ENCODE data around the gene FAM53B.

Gene FAM53B

DNA sequence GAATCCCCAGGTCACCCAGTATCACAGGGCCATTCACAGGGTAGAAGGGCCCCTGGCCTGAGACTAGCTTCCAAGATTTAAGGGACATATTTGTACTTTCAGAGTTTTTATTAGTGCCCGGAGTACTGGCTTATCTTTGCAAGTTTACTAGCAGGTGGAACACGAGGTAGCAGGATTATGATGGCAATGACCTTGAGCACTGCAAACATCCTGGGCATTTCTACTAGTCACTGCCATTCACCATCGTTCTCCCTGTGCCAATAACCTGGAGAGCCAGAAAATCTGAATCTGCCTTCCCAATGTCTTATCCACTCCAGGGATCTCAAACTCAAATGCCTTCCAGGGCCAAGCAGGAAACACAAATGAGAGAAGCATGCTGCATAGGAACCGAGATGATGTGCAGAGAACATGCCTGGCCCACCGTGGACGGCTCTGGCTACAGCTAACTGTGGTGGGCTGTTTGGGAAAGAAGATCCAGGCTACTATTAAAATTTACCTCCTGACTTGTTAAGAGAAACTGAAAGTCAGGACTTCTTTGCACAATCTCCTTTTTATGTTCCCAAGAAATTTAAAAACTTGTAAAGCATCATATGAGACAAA is 16.7 kb downstream of the FAM53B start:
- H3K4me3 ChIP-seq (ENCODE audit: low read depth, low read length) = no peak overlapping the region
- TF ChIP-seq, protein P1, sequence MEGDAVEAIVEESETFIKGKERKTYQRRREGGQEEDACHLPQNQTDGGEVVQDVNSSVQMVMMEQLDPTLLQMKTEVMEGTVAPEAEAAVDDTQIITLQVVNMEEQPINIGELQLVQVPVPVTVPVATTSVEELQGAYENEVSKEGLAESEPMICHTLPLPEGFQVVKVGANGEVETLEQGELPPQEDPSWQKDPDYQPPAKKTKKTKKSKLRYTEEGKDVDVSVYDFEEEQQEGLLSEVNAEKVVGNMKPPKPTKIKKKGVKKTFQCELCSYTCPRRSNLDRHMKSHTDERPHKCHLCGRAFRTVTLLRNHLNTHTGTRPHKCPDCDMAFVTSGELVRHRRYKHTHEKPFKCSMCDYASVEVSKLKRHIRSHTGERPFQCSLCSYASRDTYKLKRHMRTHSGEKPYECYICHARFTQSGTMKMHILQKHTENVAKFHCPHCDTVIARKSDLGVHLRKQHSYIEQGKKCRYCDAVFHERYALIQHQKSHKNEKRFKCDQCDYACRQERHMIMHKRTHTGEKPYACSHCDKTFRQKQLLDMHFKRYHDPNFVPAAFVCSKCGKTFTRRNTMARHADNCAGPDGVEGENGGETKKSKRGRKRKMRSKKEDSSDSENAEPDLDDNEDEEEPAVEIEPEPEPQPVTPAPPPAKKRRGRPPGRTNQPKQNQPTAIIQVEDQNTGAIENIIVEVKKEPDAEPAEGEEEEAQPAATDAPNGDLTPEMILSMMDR (IDR thresholded peaks at IDR 0.05; ENCODE audit: low read depth, low read length, missing control alignments) = no peak
- DNase-seq (ENCODE audit: low read depth) = no peak

DNA sequence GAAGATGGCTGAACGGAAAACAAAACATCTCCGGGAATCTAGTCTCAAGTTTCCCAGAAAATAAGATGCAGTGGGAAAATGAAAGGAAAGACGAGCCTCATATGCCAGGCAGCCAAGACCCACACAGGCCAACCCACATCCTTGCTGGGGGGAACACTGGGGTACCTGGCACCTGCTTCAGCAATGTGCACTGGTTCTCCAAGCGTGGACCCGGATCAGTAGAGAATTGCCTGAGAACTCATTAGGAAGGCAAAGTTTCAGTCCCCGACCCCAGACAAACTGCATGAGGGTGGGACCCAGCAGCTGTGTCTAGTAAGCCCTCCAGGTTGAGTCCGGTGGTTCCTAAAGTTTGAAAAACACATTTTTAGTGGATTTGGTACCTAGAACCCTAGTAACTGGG is 18.4 kb downstream of the FAM53B start:
- no peak for DNase-seq (ENCODE audit: low read depth)
- TF ChIP-seq, protein P1 (IDR thresholded peaks at IDR 0.05; ENCODE audit: low read depth, low read length, missing control alignments) = no peak

DNA sequence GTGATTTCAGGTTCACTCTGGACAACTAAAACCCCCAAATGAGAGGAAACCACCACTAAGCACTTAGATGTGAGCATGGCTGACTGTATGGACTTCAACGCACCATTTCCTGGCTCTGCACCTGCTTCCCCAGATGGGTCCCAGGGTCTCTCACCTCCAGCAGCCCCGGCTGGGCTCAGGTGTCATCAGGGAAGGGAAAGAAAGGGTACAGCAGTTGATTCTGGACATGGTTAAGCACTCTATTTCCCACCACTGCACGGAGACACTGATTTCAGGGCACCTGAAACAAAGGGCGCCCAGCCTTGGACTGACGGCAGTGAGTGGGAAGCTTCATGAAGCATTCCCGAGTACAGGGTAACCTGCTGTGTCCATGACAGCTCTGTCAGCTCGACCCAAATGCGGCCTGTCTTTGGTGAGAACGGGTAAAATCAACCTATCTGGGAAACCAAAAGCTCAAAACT is 19.0 kb downstream of the FAM53B start:
- no peak for DNase-seq (ENCODE audit: low read depth)
- TF ChIP-seq, protein P1 (IDR thresholded peaks at IDR 0.05; ENCODE audit: low read depth, low read length, missing control alignments) = no peak
- no peak overlapping the region for H3K4me3 ChIP-seq (ENCODE audit: low read depth, low read length)

More for the DNA sequence above, 18.4 kb downstream of the FAM53B start:
- H3K4me3 ChIP-seq (ENCODE audit: low read depth, low read length) = no peak overlapping the region

DNA sequence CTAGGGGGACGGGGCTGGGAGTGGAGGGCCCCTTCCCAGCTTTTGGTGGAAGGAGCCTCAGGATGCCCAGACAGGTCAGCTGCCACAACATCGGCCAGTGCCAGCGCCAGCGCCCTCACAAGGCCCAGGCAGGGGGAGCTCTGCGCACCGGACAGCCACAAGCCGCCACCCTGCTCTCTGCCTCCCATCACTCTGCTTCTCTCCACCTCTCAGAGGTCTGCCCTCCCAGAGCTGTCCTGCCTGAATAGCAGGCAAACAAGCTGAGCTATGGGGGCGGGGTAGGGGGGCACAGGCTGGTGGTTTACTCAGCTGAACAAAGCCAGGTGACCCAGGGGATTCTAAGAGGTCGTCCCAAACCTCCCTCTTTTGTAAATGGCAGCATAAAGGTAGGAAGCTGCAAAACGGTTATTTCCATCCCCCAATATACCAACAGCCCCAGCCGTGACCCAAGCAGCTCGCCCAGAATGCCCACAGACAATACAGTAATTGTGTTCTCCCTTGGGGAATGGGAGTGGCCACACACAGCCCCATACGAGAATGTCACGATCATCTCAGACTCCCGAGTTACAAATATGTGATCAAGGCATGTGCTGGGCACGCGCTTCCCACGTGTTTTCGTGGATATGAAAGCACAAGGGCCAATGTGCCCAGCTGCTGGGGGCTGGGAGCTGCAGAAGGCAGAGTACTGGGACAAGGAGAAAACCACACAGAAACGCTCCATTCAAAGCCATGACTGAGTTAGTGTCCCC is 19.7 kb downstream of the FAM53B start:
- TF ChIP-seq, protein P1 (IDR thresholded peaks at IDR 0.05; ENCODE audit: low read depth, low read length, missing control alignments) = no peak
- H3K4me3 ChIP-seq (ENCODE audit: low read depth, low read length) = no peak overlapping the region
- no peak for DNase-seq (ENCODE audit: low read depth)

DNA sequence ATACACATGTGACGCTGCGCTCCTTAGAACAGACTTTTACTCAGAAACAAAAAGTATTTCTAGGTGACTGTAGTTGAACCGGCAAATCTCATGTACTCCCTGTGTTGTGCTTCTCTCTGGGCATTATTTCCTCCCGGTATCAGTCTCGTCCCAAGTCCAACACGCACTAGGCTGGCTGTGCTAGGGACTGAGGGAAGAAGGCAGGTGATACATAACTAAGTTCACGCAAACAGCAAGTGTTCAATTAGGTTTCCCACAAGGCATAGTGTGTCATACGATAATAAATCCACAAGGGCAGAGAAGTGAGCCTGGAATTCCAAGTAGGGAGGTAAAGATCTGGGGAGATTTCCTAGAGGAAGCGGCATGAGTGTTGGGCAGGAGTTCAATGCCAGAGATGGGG is 20.4 kb downstream of the FAM53B start:
- DNase-seq (ENCODE audit: low read depth) = no peak
- no peak overlapping the region; the same call in 1 of the 2 replicates for H3K4me3 ChIP-seq (ENCODE audit: low read depth, low read length)
- TF ChIP-seq, protein P1 (IDR thresholded peaks at IDR 0.05; ENCODE audit: low read depth, low read length, missing control alignments) = no peak

DNA sequence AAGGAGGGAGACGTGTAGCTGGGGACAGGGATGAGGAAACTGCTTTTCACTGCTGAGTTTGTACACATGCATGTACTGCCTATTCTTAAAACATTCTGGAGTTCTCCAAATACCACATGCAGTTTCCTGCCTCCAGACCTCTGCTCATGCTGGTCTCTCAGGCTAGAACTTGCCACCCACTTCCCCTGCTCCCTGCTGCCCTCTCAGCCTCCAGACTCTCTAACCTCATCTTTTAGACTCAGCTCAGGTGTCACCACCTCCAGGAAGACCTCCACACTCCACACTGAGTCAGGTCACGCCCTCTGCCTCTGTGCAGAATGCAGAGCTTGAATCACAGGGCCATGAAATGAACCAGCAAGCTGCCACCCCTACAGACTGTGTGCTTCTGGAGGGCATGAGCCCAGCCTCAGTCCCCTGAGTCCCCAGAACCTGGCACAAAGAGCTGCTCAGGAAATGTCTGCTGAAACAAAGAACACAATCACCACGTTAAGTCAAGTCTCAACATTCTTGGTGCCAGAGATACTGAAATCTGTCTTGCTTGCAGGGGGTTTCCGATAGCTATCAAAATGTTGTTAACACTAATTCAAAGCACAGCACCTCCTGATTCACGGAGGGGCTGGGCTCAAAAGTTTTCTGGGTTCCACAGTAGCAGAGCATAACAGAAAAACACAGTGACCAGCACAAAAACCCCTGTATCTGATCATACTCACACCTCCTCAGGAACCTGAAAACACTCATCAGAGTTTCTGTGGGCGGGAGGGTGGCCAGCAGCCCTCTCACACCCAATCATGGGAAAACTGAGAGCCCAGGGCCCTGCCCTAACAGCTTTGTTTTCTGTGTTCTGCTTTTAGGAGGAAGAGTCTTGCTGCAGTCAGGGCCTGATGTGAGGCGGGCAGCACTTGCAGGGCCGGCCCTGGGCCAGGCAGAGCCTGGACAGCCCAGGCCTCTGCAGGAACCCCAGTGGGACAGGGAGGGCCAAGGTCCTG is 21.1 kb downstream of the FAM53B start:
- DNase-seq (ENCODE audit: low read depth) = peak; percentile 77
- TF ChIP-seq, protein P1 (IDR thresholded peaks at IDR 0.05; ENCODE audit: low read depth, low read length, missing control alignments) = no peak
- H3K4me3 ChIP-seq (ENCODE audit: low read depth, low read length) = peak overlapping the region; percentile 1; the same call in 1 of the 2 replicates

Measured in GM12864 (cell line).